ENCODE results near the gene G2E3. TPM values are rescaled to one million over a fixed set of nuclear protein-coding genes. Genes with fewer than 3 reads are reported as not detected.

G2E3 gene
- total RNA-seq, 2 donors from 2014 or later = 6.6 to 8.8 TPM

- H3K4me1 ChIP-seq = no peaks in the 10 kb centered on the region
- H3K27me3 ChIP-seq = no peaks in the 10 kb centered on the region
- no peak overlapping the region for H3K27ac ChIP-seq
- no peak for TF ChIP-seq POLR2A (IDR thresholded peaks at IDR 0.05)
- TF ChIP-seq, protein P1, sequence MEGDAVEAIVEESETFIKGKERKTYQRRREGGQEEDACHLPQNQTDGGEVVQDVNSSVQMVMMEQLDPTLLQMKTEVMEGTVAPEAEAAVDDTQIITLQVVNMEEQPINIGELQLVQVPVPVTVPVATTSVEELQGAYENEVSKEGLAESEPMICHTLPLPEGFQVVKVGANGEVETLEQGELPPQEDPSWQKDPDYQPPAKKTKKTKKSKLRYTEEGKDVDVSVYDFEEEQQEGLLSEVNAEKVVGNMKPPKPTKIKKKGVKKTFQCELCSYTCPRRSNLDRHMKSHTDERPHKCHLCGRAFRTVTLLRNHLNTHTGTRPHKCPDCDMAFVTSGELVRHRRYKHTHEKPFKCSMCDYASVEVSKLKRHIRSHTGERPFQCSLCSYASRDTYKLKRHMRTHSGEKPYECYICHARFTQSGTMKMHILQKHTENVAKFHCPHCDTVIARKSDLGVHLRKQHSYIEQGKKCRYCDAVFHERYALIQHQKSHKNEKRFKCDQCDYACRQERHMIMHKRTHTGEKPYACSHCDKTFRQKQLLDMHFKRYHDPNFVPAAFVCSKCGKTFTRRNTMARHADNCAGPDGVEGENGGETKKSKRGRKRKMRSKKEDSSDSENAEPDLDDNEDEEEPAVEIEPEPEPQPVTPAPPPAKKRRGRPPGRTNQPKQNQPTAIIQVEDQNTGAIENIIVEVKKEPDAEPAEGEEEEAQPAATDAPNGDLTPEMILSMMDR (IDR thresholded peaks at IDR 0.05) = peak; percentile 25 to 71 (median 65)
- H3K4me3 ChIP-seq = no peak overlapping the region
- intact Hi-C loops (cut with DNase I) = no loop called here
- WGBS, 2 donors = 38 to 43% methylated on average over 8 of the region's 8 CpGs
- peaks cover 0 to 10% of the 10 kb centered on the region in 2 donors for H3K36me3 ChIP-seq (replicated peaks in 1 of 2; ENCODE audit: insufficient read depth in 1 of 2, low read depth in 2 of 2)
- ATAC-seq (peak; percentile 81), DNase-seq (peak; percentile 34 to 52 (median 46))
- no peaks in the 10 kb centered on the region for H3K9me3 ChIP-seq
Observed at GRCh38 chr14:30656190-30656632, 97.3 kb downstream of the G2E3 start.

DNA sequence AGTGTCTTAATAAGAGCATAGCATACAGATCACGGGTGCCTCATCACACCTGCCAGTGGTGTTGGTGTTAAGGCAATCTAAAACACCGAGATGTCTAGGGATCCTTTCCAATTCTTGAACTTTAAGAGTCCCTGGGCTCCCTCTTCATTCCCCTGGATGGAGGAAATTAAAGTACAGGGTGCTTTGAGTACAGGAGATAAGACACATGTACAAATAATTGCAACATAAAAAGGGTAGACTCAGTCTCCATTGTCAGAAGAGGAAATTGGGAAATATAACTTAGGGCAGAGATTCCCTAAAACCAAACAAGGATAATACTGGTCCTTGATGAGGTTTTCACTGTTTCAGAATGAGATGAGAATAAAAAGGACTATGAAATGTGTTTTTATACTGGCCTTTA, 98.1 kb downstream of the G2E3 start:
- DNase-seq (no peak), ATAC-seq (no peak)
- Histone ChIP-seq H3K27me3 (no peaks in the 10 kb centered on the region), H3K4me1 (no peaks in the 10 kb centered on the region), H3K27ac (no peak overlapping the region), H3K9me3 (no peaks in the 10 kb centered on the region), H3K4me3 (no peak overlapping the region), H3K36me3 (replicated peaks in 1 of 2; ENCODE audit: insufficient read depth in 1 of 2, low read depth in 2 of 2) (peaks cover 0 to 9% of the 10 kb centered on the region in 2 donors)
- WGBS, 2 donors = 60 to 88% methylated on average over 2 of the region's 2 CpGs
- intact Hi-C loops (cut with DNase I) = no loop called here
- TF ChIP-seq, protein P1 (IDR thresholded peaks at IDR 0.05) = no peak
- no peak for TF ChIP-seq POLR2A (IDR thresholded peaks at IDR 0.05)

- no peak for ATAC-seq
- H3K36me3 ChIP-seq (replicated peaks in 1 of 2; ENCODE audit: insufficient read depth in 1 of 2, low read depth in 2 of 2) = peaks cover 0 to 8% of the 10 kb centered on the region in 2 donors
Observed at GRCh38 chr14:30657606-30658163, 98.7 kb downstream of the G2E3 start.

GRCh38 chr14:30658645-30659044, 99.7 kb downstream of the G2E3 start:
- WGBS, 2 donors = 66 to 78% methylated on average over 3 of the region's 3 CpGs
- TF ChIP-seq POLR2A (IDR thresholded peaks at IDR 0.05) = no peak
- TF ChIP-seq, protein P1 (IDR thresholded peaks at IDR 0.05) = no peak
- ATAC-seq (no peak), DNase-seq (no peak)
- Histone ChIP-seq H3K27me3 (no peaks in the 10 kb centered on the region), H3K4me1 (no peaks in the 10 kb centered on the region), H3K36me3 (replicated peaks in 1 of 2; ENCODE audit: insufficient read depth in 1 of 2, low read depth in 2 of 2) (peaks cover 0 to 6% of the 10 kb centered on the region in 2 donors), H3K4me3 (no peak overlapping the region), H3K9me3 (no peaks in the 10 kb centered on the region), H3K27ac (no peak overlapping the region)
- intact Hi-C loops (cut with DNase I) = no loop called here

More at GRCh38 chr14:30657606-30658163, 98.7 kb downstream of the G2E3 start:
- TF ChIP-seq, protein P1 (IDR thresholded peaks at IDR 0.05) = peak; percentile 12 to 37 (median 24)
- no peak for TF ChIP-seq POLR2A (IDR thresholded peaks at IDR 0.05)
- Histone ChIP-seq H3K27ac (no peak overlapping the region), H3K27me3 (no peaks in the 10 kb centered on the region), H3K4me1 (no peaks in the 10 kb centered on the region), H3K4me3 (no peak overlapping the region), H3K9me3 (no peaks in the 10 kb centered on the region)
- 36 to 47% methylated on average over 2 of the region's 2 CpGs for WGBS, 2 donors
- DNase-seq = no peak
- intact Hi-C loops (cut with DNase I) = no loop called here

- H3K9me3 ChIP-seq = no peaks in the 10 kb centered on the region
- no peak for TF ChIP-seq POLR2A (IDR thresholded peaks at IDR 0.05)
- TF ChIP-seq, protein P1 (IDR thresholded peaks at IDR 0.05) = no peak
- DNase-seq (no peak), ATAC-seq (no peak)
- no peak overlapping the region for H3K27ac ChIP-seq
- H3K36me3 ChIP-seq (replicated peaks in 1 of 2; ENCODE audit: insufficient read depth in 1 of 2, low read depth in 2 of 2) = peaks cover 0 to 4% of the 10 kb centered on the region in 2 donors
- H3K4me3 ChIP-seq = no peak overlapping the region
- no peaks in the 10 kb centered on the region for H3K4me1 ChIP-seq
- H3K27me3 ChIP-seq = no peaks in the 10 kb centered on the region
- intact Hi-C loops (cut with DNase I) = no loop called here
Observed at GRCh38 chr14:30669594-30669993, 110.6 kb downstream of the G2E3 start.

Measured in body of pancreas (tissue), 4 donors.